Mammary epithelial cell (primary cell): ENCODE measurements around the gene USP9Y.

Experiments used
- EZH2 ChIP-seq: IDR thresholded peaks from 2 replicates; pipeline ENCODE4 v1.6.1; 2012; ENCODE audit warnings: low read length, inconsistent platforms, borderline replicate concordance
- TF ChIP-seq, protein P1 (sequence below), 2 donors: IDR thresholded peaks in 1 of 2; conservative IDR thresholded peaks in 1 of 2; 2 replicates each; pipeline ENCODE4 v1.5.1; 2011 to 2012; ENCODE audit warnings: inconsistent platforms in 2 of 2, low read length in 2 of 2, mild to moderate bottlenecking in 2 of 2, control low read depth in 1 of 2, low read depth in 1 of 2; ENCODE audit not compliant: insufficient read depth in 1 of 2; ENCODE audit errors: extremely low read depth in 1 of 2

DNA sequence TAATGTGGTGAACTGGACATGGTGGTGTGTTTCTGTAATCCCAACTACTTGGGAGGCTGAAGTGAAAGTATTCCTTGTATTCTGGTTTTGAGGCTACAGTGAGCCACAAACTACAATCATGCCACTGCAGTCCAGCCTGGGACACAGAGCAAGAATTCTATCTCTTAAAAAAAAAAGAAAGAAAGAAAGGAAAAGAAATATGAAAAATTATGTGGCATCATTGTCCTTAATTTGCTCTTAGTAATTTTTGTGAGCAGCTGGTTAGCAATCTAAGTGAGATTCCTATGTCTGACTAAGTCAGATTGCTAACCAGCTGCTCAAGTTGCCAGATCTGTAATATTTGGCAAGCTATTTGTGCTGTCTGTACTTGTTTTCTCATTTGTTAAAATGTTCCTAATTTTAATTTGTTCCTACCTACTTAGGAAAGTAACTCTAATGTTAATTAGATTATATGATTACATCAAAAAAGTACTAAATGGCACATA, 154.8 kb downstream of the USP9Y start:
- TF ChIP-seq EZH2, result no peak
- TF ChIP-seq, protein P1, sequence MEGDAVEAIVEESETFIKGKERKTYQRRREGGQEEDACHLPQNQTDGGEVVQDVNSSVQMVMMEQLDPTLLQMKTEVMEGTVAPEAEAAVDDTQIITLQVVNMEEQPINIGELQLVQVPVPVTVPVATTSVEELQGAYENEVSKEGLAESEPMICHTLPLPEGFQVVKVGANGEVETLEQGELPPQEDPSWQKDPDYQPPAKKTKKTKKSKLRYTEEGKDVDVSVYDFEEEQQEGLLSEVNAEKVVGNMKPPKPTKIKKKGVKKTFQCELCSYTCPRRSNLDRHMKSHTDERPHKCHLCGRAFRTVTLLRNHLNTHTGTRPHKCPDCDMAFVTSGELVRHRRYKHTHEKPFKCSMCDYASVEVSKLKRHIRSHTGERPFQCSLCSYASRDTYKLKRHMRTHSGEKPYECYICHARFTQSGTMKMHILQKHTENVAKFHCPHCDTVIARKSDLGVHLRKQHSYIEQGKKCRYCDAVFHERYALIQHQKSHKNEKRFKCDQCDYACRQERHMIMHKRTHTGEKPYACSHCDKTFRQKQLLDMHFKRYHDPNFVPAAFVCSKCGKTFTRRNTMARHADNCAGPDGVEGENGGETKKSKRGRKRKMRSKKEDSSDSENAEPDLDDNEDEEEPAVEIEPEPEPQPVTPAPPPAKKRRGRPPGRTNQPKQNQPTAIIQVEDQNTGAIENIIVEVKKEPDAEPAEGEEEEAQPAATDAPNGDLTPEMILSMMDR (conservative IDR thresholded peaks at IDR 0.05 in 1 of 2, IDR thresholded peaks at IDR 0.05 in 1 of 2; ENCODE audit: extremely low read depth in 1 of 2, insufficient read depth in 1 of 2, low read depth in 1 of 2, low read length in 2 of 2), result no peak
